Activated effector memory CD4-positive, alpha-beta T cell treated with Interleukin-2 at 50 U/mL for 16 hours (primary cell): ENCODE data around the gene CREB3L2.
"Not testable (repeated sequence)": the region's sequence is repeated elsewhere in the genome, so short reads cannot be mapped to it uniquely, and the experiment has no call there.

Experiments used
- DNase-seq: peaks from one replicate; pipeline ENCODE4 v3.0.0-alpha.2; 2020

Gene CREB3L2

DNA sequence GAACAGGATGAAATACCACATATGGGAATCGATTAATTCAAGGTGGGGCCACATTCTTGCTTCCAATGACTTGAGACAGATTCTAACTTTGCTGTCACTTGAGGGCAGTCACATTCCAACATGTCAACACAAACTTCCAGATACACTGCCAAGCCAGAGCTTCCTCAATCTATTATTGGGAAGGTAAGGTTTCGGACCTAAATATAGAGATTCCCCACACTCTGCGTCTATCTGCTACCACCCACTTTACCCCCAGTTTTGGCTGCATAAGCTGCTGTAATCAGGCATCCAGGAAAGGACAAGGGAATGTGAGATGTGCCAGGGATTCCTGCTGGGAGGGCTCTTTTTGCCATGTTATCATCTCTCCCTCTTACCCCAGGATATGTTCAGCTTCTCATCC is 134.6 kb downstream of the CREB3L2 start:
- DNase-seq: no peak

DNA sequence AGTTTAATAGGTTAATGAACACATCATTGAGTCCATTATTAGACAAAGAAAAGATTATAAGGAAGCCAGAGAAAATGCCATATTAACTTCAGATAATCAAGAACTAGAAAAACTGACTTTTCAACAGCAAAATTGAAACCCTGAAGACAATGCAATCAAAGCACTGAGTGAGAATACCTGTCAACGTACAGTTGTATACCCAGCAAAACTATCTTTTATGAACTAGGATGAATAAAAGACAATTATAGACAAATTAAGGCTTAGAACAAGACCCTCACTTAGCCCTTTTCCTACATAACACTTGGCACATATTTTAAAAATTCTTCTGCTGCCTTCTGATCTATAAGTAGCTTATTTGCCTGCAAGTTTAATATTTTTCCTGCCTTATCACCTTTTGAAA is 136.1 kb downstream of the CREB3L2 start:
- no peak for DNase-seq

DNA sequence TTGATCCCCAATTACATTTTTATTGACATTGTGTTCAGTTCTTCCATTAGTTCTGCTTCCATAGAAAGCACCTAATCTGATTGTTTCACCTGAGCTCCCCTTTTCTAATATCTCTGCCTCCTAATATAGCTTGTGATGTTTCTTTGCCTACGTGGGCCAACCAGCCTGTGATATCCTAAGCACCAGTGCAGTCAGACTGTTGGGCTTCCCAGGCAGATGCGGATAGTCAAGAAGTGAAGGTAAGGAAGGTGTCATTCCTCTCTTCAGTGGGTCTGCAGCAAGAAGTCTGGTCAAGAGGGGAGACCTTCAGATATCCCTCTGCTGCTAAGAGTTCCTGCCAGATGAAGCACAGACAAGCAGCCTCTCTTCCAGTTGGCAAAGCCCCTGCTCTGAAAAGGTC is 138.9 kb downstream of the CREB3L2 start:
- DNase-seq: no peak

DNA sequence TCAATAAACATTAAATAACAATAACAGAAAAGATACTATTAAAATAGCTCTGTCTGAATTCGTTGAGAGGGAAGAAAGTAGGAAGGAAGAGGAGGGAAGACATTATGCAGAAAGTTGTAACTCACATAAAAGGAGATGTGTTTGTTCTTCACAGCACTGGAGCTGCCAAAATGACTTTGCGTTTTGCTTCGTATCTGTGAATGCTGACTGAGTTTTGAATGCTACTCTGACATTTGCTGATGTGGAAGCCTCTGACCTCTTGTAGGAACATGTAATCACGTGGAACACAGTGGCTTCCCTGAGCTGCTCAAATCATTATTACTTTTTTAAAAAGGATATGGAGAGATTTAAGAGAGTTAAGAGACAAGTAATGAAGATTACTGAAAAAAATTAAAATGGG is 139.5 kb downstream of the CREB3L2 start:
- no peak for DNase-seq

DNA sequence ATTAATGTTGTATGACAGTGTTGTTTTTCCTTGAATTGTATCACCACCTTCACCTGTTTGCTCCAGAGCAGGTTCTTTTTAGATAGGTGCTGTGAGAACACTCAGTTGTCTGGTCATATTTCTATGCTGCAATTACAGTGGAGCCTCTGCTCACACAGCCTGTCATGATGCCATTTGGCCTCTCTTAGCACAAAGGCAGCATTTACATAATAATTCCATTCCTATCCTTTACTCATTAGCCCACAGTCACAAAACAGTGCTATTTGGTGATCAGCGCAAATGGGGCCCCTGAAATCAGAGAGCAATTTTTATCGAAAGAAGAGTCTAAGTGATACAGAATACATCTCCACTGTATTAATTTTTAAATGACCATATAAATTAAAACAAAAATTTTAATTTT is 141.3 kb downstream of the CREB3L2 start:
- no peak for DNase-seq

DNA sequence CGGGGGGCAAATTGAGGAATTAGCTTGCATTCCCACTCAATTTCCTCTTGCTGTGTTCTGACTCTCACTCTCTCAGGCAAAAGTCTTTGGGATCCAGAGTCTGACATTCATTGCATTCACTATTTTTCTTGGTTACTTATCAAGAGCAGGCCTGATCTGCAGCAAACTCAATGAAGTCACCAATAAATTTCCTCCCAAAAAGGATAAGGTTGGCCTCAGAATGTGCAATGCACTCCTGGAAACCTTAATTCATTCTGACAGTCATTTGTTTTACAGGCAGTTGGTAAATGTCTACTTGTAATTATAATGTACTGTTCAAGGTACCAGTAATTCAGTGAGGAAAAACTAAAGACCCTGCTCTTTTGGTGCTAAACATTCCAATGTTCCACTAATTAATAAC is 148.8 kb downstream of the CREB3L2 start:
- no peak for DNase-seq

DNA sequence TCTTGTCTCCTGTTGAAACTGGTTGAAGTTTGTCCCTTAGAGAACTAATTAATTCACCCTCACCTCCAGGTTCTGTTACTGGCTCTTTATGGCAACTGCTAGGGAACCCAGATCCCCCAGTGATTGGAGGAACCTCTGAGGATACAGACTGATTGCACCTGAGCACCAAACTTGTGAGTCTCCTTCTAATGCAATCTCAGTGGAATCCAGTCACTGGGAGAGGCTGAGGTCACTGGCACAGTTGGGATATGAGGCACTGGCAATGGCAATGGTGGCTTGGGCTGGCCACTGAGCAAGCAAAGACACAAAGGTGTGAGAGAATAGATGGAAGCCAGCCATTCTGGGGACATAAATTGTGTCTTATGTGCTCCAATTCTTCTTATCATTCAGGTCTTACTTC is 149.8 kb downstream of the CREB3L2 start:
- no peak for DNase-seq

DNA sequence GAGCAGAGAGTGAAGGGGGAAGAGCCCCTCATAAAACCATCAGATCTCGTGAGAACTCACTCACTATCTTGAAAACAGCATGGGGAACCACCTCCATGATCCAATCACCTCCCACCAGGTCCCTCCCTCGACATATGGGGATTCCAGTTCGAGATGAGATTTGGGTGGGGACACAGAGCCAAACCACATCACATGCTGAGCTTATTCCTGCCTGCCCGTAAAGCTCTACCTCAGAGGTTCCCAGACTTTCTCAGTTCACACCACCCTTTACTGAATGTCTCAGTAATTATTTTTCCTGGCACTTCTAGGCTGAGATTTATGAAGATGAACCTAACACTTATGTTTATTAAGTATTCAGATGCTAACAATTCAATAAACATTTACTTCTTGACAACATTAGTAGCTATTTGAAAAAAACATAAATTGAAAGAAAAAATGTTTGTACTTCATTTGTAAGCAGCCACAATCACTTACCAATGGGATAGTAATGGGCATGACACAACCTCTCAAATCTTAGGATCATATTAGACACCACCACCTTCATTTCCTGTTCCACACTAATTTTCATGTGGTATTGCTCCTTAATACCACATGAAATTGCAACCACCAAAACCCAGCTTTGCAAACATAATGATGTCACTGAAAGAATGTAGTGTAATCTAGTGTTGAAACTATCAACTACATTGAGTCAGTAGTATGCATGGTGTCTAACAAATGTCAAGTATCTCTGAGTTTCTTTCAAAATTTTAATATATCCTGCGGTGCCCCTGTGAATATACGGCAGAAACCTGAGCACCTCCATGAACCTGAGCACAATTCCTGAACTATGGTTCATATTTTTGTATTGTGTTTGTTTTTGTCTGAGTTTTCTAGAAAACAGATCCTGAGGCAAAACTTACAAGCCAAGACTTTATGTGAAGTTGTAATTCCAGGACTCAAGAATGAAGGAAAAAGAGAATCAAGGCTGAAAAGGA is 150.6 kb downstream of the CREB3L2 start:
- no peak for DNase-seq

DNA sequence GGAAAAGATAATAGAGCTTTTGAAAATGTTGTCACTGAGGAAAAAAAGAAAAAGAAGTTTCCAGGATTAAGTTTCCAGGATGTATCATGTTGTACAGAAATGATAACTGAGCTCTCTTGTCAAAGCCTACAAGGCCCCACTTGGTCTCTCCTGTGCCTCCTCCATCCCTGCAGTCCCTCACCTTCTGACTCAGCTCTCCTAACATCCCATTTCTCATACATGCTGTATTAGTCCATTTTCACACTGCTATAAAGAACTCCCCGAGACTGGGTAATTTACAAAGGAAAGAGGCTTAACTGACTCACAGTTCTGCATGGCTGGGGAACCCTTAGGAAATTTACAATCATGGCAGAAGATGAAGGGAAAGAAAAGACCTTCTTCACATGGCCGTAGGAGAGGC is 151.3 kb downstream of the CREB3L2 start:
- DNase-seq: no peak

DNA sequence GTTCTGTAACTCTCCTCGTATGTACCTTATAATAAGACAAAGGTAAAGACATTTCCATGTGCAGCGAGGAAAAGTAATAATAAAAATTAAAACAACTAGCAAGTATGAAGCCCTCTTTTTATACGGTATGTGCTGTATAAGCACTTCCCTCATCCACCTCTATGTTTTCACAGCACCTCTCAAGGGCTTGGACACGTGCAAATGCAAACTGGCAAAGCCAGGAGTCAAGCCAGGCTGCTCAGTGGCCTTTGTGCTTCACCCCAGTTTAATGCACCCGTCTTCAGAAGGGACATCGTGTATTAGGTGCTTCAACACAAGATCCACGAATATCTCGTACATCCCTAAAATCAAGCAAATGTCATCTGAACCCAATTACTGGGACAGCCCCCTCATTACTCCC is 153.8 kb downstream of the CREB3L2 start:
- DNase-seq: no peak

DNA sequence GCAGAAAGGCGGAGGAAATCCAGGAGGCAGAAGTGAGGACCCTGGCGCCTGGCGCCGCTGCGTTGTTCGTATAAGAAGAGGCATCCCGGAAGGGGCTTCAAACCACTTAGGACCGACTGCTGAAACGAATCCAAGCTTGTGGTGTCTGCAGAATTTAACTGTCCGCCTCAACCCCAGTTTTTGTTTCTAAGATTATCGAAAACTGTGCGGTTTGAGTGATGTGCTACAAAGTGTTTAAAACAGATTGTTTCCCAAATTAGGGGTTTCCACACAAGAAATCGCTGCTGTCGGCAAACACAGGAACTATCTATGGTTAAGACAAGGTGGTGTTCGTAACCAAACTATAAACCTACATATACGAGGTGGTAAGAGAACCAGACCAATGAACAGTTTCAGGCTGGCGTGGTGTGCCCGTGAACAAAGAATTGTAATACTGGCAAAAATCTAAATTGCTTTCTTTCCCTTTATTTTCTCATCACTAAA is 154.3 kb downstream of the CREB3L2 start:
- no peak for DNase-seq

DNA sequence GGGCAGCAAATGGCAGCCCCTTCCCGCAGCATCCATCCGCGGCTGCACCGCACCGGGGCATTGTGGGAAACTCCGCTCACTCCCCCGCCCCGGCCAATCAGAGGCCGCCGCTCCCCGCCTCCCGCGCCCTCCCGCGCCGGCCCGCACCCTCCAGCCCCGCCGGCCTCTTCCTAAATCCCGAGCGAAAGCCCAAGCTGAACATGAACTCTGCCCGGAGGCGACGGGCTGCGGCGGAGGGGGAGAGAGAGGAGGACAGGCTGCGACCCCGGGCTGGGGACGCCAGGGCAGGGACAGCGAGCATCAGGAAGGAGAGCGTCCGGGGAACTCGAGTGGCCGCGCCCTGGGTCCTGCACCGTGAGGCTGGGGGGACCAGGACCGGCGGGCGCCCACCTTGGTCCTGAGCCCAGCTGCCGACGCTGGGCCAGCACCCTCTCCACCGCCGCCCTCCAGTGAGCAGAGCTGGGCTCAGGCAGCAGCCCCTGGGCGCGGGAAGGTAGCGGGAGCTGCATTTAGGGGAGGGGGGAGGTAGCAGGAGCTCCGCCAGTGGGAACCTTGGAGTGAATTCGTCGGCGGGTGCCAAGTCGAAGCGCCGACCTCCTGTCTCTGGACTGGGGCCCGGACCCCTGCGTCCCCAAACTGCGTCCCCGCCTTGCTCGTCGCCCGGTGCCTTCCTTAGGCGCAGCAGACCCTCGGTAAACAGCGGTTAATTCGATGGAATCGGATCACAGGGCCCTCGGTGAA is 154.9 kb downstream of the CREB3L2 start, which contains the start of gene DGKI:
TSS of gene DGKI (minus strand) at position 148 of the 741 bp plus-strand sequence.
- DNase-seq: no peak

DNA sequence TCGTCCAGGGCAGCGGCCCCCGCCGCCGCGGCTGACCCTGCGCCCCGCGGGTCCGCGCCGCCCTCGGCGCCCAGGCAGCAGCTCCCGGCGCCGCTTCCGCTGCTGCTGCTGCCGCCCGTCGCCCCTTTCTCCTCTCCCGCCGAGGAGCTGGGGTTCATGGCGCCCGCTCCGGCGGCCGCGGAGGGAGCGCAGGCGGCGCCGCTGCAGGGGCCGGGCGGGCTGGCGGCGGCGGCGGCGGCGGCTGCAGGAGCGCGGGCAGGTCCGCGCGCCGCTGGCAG is 155.4 kb downstream of the CREB3L2 start:
- no peak for DNase-seq

DNA sequence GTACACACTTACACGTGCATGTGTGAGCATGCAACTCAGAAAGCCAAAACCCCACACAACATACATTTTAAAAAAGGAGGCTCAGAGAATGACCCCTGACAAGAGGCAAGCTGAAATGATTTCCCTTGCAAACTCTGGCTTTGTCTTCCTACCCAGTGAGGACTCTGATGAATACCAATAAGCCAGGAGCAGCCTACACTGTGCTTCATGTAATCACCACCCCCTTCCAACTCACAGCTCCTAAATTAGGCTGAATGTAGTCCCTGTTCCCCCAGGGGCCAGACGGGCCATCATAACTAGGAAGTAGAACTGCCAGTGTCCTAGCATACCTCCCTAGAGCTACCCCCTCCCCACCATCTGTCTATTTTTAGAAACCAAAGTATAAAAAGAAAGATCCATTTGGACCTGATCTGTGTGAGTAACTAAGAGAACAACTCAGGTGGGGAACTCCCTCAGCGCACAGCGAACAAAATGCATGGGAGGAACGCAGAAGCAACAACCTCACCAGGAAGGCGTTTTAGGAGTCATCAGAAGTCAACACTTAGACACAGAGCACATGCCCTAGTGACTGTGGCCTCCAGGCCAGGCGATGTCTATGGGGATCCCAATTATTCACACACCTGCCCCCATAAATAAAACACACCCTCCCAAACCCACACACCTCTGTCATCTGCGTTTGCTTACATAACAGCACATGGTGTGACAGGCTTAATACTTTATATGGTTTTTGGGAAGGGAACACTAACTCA is 157.0 kb downstream of the CREB3L2 start:
- DNase-seq: no peak

DNA sequence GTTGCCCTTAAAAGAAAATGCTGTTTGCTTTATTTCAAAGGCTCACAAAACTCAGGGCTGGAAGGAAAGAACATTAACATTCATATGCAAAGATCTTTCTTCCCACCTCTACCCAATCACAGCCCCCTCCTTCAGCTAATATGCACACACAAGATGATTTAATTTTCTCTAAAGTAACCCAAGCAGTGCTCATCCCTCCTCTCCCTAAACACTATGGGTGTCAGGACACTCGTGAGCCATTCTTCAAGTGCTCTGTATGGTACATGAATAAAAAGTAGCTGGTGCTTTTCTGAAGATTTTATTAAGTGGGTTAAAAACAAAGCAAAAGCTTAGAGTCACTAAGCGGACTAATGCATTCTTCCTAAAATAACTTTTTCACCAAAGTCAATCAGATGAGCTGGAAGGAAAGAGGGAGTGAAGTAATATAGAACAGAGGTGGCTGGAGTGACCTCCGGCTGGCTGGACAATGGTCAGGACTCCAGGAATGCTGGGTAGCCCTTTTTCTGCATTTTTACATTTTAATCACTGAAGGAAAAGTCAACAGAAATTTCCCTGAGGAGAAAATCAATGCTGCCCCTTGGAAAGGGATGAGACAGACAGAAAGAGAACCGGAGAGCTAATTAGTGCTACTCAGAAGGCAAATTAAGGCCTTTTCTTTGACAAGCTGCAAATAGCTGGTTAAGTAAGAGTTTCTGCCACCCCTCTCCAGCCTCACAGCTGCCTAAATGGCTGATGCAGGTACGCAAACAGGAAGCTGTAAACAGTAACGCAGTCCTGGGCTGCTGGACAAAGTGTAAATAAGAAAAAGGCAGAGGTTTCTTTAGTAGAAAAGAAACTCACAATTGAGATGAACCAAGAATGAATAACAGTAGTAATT is 161.7 kb downstream of the CREB3L2 start:
- no peak for DNase-seq

DNA sequence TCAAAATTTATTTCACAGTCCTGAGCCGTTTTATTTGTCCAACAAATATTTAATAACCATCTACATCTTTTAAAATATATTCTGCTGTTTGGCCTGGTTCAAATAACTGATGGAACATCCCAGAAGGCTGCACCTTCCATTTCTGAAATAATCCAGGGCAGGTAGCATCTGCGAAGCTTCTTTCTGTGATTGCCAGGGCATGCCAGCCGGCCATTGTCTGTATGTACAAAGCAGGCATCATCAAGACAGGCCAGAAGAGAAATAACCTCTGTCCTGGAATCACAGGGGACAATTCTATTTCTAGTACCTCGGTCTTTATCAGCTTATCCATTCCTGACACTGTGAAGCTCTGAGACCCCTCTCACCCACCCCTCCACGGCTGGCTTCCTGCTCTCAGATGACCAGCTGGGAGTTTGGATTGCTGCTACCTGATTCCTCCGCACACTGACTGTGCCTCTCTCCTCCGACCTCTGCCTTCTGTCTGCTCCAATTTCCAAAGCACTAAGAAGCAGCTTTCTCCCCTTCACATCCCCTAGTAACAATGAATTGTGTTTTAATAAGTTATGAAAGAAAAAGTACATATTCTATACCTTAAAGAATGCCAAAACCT is 163.1 kb downstream of the CREB3L2 start:
- no peak for DNase-seq

DNA sequence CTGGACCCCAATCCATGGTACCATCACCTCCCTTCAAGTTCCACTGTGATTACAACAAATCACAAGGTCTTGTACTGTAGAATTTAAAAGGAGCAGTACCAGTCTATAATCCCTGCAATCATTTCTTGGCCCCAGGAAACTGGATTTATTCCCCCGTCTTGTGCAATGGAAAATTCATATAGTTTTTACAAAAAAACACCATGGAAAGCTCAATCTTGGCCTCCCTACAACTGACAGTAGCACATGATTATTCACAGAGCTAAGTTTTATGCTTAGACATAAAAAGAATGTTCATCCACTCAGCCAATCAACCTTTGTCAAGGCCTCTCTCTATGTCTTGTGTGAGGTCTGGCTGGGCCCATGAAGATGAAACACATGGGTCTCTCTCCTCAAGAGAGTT is 165.3 kb downstream of the CREB3L2 start:
- no peak for DNase-seq

DNA sequence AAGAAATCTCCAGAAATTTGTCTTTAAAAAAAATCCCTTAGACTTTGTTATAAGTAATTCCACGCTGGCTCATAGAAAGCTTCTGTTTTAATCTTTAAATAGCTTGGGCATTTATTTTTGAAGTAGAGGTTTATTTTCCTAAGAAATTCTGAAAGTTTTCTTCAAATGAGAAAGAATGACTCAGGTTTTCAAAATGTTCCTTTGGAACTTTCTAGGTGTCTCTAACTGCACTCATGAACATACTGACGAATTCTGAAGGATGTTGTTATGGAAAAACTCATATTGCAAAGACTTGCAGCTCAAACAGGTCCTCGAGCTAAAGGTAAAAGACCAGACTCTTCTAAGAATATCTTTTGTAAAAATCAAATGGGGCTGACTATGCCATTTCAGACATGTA is 165.8 kb downstream of the CREB3L2 start:
- no peak for DNase-seq

DNA sequence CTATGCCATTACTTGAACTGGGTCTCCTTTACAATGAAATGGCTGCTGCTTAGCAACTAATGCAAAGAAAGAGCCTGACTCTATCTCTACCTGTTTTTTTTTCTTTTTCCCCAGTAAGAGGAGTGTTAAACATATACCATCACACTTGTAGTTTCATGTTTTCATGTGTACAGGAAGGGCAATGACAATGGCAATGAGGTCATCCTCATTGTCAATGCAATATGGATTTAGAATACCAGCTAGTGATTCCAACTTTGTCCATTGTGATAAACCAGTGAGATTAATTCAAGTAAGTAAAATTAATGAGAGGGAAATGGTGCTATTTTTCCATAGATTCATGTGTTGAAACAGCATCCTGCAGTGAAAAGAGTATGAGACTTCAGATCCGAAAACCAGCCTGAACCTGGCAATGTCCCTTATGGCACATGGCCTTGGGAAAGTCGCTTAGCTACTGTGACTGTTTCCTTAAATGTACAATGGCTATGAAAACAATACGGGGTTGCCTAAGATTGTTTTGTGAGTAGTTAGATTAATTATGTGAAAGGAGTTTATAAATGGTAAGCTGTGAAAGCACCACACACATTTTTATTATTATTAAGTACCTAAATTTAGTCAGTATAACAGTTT is 166.3 kb downstream of the CREB3L2 start:
- DNase-seq: no peak

DNA sequence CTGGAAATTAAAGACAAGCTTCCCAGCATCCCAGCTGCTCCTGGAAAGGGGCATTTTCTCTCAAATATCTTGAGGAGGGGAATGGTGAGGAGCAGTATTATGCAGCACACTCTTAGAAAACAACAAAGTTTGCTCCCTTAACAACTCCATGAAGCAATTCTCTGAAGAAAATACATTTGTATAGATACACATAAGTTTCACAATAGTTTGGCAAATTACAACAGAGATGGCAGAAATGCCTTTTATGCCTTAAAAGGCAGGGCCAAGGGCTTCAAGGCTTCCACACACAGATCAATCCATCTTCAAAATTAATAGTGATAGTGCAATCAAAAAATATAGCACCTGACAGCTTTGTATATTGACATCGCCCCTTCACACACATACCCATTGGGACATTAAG is 167.3 kb downstream of the CREB3L2 start:
- DNase-seq: no peak

DNA sequence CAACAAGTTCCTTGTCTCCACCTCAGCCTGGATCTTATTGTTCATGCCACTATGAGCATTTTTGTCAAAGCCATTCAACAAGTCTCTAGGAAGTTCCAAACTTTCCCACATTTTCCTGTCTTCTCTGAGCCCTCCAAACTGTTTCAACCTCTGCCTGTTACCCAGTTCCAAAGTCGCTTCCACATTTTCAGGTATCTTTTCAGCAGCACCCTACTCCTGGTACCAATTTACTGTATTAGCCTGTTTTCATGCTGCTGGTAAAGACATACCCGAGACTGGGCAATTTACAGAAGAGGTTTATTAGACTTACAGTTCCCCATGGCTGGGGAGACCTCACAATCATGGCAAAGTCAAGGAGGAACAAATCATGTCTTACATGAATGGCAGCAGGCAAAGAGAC is 168.9 kb downstream of the CREB3L2 start:
- not testable (repeated sequence) for DNase-seq

DNA sequence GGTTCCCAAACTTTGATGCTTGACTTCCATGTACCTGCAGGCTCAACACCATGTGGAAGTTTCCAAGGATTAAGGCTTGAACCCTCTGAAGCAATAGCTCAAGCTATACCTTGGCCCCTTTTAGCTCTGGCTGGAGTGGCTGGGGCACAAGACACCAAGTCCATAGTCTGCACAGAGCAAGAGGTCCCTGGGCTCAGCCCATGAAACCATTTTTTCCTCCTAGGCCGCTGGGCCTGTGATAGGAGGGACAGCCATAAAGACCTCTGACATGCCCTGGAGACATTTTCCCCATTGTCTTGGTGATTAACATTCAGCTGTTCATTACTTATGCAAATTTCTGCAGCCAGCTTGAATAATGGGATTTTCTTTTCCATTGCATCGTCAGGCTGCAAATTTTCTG is 169.5 kb downstream of the CREB3L2 start:
- DNase-seq: no peak
